Hematopoietic multipotent progenitor cell treated with erythropoietin and hydrocortisone succinate and interleukin-3 and kit ligand, for 17 days (in vitro differentiated cells): ENCODE data around the gene B3GNT5.

Experiments
- DNase-seq: peaks from one replicate; pipeline ENCODE4 v3.0.0-alpha.2; 2015; ENCODE audit warnings: low spot score

Gene B3GNT5

GRCh38 chr3:183291497-183292031 is 38.5 kb downstream of the B3GNT5 start:
- no peak for DNase-seq

GRCh38 chr3:183293966-183294365 is 40.9 kb downstream of the B3GNT5 start:
- DNase-seq: no peak

- no peak for DNase-seq
Observed at GRCh38 chr3:183295211-183295610, 42.2 kb downstream of the B3GNT5 start.

GRCh38 chr3:183296944-183297343 is 43.9 kb downstream of the B3GNT5 start:
- DNase-seq: no peak

GRCh38 chr3:183298701-183299153 is 45.7 kb downstream of the B3GNT5 start:
- DNase-seq: no peak

- DNase-seq: no peak
Observed at GRCh38 chr3:183299976-183300375, 46.9 kb downstream of the B3GNT5 start.

GRCh38 chr3:183300996-183301562 is 48.0 kb downstream of the B3GNT5 start:
- no peak for DNase-seq

- DNase-seq: no peak
Observed at GRCh38 chr3:183301937-183302580, 49.0 kb downstream of the B3GNT5 start.

- no peak for DNase-seq
Observed at GRCh38 chr3:183303690-183304089, 50.6 kb downstream of the B3GNT5 start.

- DNase-seq: no peak
Observed at GRCh38 chr3:183306798-183307671, 54.0 kb downstream of the B3GNT5 start.

GRCh38 chr3:183307749-183308148 is 54.7 kb downstream of the B3GNT5 start:
- DNase-seq: no peak

GRCh38 chr3:183308751-183309150 is 55.7 kb downstream of the B3GNT5 start:
- DNase-seq: no peak

- DNase-seq: no peak
Observed at GRCh38 chr3:183309276-183309675, 56.2 kb downstream of the B3GNT5 start.

GRCh38 chr3:183310936-183311335 is 57.9 kb downstream of the B3GNT5 start:
- DNase-seq: no peak

- DNase-seq: no peak
Observed at GRCh38 chr3:183312433-183312832, 59.4 kb downstream of the B3GNT5 start.

- no peak for DNase-seq
Observed at GRCh38 chr3:183313351-183313750, 60.3 kb downstream of the B3GNT5 start.

GRCh38 chr3:183313764-183314163 is 60.7 kb downstream of the B3GNT5 start:
- no peak for DNase-seq

- no peak for DNase-seq
Observed at GRCh38 chr3:183315739-183316138, 62.7 kb downstream of the B3GNT5 start.

GRCh38 chr3:183317271-183317670 is 64.2 kb downstream of the B3GNT5 start:
- no peak for DNase-seq

GRCh38 chr3:183317886-183318865 is 65.1 kb downstream of the B3GNT5 start:
- DNase-seq: no peak

- no peak for DNase-seq
Observed at GRCh38 chr3:183318877-183319276, 65.8 kb downstream of the B3GNT5 start.

GRCh38 chr3:183319371-183319770 is 66.3 kb downstream of the B3GNT5 start:
- DNase-seq: no peak
